NCI-H2196 treated with DMSO at 0.1 percent for 48 hours (cell line): ENCODE data around the gene PLCH2.

ENCODE experiments used
- DNase-seq: peaks from one replicate; lab custom pipeline; 2025; ENCODE audit not compliant: unreplicated experiment; lab: John Stamatoyannopoulos, UW

The PLCH2 gene

GRCh38 chr1:2509589-2509988 is 33.5 kb downstream of the PLCH2 start:
- DNase-seq, result no peak

- no peak for DNase-seq
Measured at GRCh38 chr1:2510366-2511155, 34.5 kb downstream of the PLCH2 start.

GRCh38 chr1:2512862-2513421 is 36.9 kb downstream of the PLCH2 start:
- DNase-seq, result no peak

GRCh38 chr1:2513939-2514652 is 38.0 kb downstream of the PLCH2 start:
- no peak for DNase-seq

GRCh38 chr1:2514863-2515762 is 39.0 kb downstream of the PLCH2 start:
- DNase-seq, result no peak

- DNase-seq, result no peak
Measured at GRCh38 chr1:2515763-2516080, 39.6 kb downstream of the PLCH2 start.

- DNase-seq, result no peak
Measured at GRCh38 chr1:2516124-2516523, 40.0 kb downstream of the PLCH2 start.

- no peak for DNase-seq
Measured at GRCh38 chr1:2516946-2517345, 40.9 kb downstream of the PLCH2 start.

- DNase-seq, result no peak
Measured at GRCh38 chr1:2517966-2518365, 41.9 kb downstream of the PLCH2 start.

GRCh38 chr1:2518528-2518927 is 42.4 kb downstream of the PLCH2 start:
- DNase-seq, result no peak

GRCh38 chr1:2519029-2519685 is 43.1 kb downstream of the PLCH2 start:
- DNase-seq, result no peak

- DNase-seq, result no peak
Measured at GRCh38 chr1:2519729-2520128, 43.6 kb downstream of the PLCH2 start.

- no peak for DNase-seq
Measured at GRCh38 chr1:2520206-2520605, 44.1 kb downstream of the PLCH2 start.

- DNase-seq, result no peak
Measured at GRCh38 chr1:2520806-2521205, 44.7 kb downstream of the PLCH2 start.

- no peak for DNase-seq
Measured at GRCh38 chr1:2522230-2522629, 46.1 kb downstream of the PLCH2 start.

GRCh38 chr1:2523191-2523890 is 47.3 kb downstream of the PLCH2 start:
- no peak for DNase-seq

- DNase-seq, result no peak
Measured at GRCh38 chr1:2523891-2524609, 48.0 kb downstream of the PLCH2 start.

GRCh38 chr1:2525572-2525919 is 49.5 kb downstream of the PLCH2 start:
- no peak for DNase-seq

- DNase-seq, result peak; percentile 84
Measured at GRCh38 chr1:2525920-2526823, 50.1 kb downstream of the PLCH2 start, which contains the start of gene PANK4. Gene PANK4 (minus strand): TSS chr1:2526596. CDS start chr1:2526587, 9 bp downstream.
